Keratinocyte (primary cell): ENCODE results near the gene PHF23.

Experiments
- CTCF ChIP-seq, 3 experiments: IDR thresholded peaks in 1 of 3; conservative IDR thresholded peaks in 1 of 3; optimal IDR thresholded peaks in 1 of 3; 2 replicates in 2 of 3; 3 replicates in 1 of 3; pipeline versions ENCODE3 to v1.5.1; 2011; ENCODE audit warnings: low read length in 3 of 3, mild to moderate bottlenecking in 3 of 3, moderate library complexity in 2 of 3, control low read depth in 1 of 3, inconsistent platforms in 1 of 3; ENCODE audit not compliant: insufficient read depth in 2 of 3; ENCODE audit errors: extremely low read depth in 1 of 3
- EZH2 ChIP-seq: IDR thresholded peaks from one replicate; pipeline ENCODE4 v1.6.1; 2012; ENCODE audit warnings: inconsistent platforms, mild to moderate bottlenecking, low read length, moderate library complexity

DNA sequence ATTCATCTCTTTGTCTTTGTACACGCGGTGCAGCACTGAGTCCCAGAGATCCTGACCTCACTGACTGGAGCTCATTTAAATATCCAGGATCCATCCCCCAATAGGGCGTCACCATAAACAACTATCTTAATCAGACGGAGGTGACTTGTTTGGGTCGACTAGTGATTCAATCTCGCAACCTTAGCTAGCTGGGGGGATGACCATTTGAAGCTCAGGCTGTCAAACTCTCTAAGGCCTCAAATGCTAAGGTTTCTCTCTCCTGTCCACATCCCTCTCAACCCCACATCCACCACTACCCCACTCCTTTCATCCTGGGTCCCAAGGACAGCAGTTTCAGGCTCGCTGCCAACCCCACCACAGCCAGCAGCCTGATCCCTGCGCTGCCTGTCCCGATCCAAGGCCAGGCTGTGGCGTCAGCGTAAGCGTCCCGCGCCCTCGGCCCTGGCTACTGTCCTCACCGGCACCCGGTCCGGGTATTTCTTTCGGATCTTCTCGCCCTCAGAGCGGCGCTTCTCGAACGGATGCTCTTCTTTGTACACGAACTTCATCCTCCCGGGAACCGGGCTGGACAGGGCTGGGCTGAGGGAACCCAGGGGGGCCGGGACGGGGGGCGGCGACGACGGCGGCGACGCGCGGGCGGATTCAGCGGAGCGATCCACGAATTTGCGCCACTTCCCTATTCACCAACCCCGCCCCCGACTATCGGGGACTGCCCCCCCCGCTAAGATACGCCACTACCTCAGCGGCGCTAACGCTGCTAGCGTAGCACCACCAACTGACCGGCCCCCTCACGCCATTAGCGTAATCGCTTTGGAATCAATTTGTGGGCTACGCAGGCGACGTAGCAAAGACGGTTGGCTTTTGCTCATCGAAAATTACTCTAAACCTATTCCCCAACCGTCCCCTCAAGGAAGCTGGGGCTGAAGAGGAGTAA, 2.8 kb upstream of the PHF23 start, which contains the start of gene GABARAP:
- TF ChIP-seq CTCF (optimal IDR thresholded peaks at IDR 0.05 in 1 of 3, IDR thresholded peaks at IDR 0.05 in 1 of 3, conservative IDR thresholded peaks at IDR 0.05 in 1 of 3; ENCODE audit: extremely low read depth in 1 of 3, insufficient read depth in 2 of 3, low read length in 3 of 3) (peak in 1 of 3 experiments; percentile 1), EZH2 (no peak)
